GM12875 (cell line): ENCODE measurements around the gene PDS5B.

Source experiments
- H3K4me3 ChIP-seq: one replicate; pipeline ENCODE4 v1.5.1; 2011; ENCODE audit warnings: low read depth, low read length, control low read depth
- CTCF ChIP-seq: IDR thresholded peaks from 2 replicates; pipeline ENCODE4 v1.5.1; 2011; ENCODE audit warnings: low read depth, mild to moderate bottlenecking, control low read depth, inconsistent platforms, low read length, moderate library complexity, borderline replicate concordance; ENCODE audit not compliant: insufficient read depth

Gene PDS5B

GRCh38 chr13:32748305-32748704 lies 162.1 kb downstream of the PDS5B start:
- no peak overlapping the region for H3K4me3 ChIP-seq
- TF ChIP-seq CTCF: no peak

GRCh38 chr13:32751340-32751739 lies 165.1 kb downstream of the PDS5B start:
- no peak for TF ChIP-seq CTCF
- no peak overlapping the region for H3K4me3 ChIP-seq

GRCh38 chr13:32752311-32752710 lies 166.1 kb downstream of the PDS5B start:
- TF ChIP-seq CTCF: no peak
- H3K4me3 ChIP-seq: no peak overlapping the region

- TF ChIP-seq CTCF: no peak
These were observed 166.8 kb downstream of the PDS5B start for GRCh38 chr13:32752997-32753606.

DNA sequence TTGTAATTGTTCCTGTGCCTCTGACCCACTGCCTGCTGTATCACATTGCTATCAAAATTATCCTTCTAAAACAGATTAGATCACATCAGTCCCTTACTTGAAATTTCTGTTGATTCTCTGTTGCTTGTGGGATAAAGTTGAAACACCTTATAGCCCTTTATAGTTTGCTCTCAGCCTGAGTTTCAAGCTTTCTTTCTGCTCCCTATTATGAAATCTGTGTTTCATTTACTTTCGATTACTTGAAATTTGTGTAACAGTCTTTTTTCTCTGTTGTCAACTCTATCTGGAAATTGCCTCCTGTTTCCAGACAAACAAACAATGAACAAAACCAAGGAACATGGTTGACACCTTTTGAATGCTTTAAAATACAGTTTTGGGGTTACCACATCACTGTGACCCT lies 167.9 kb downstream of the PDS5B start:
- H3K4me3 ChIP-seq: no peak overlapping the region
- TF ChIP-seq CTCF: no peak

More at GRCh38 chr13:32752997-32753606, 166.8 kb downstream of the PDS5B start:
- no peak overlapping the region for H3K4me3 ChIP-seq

DNA sequence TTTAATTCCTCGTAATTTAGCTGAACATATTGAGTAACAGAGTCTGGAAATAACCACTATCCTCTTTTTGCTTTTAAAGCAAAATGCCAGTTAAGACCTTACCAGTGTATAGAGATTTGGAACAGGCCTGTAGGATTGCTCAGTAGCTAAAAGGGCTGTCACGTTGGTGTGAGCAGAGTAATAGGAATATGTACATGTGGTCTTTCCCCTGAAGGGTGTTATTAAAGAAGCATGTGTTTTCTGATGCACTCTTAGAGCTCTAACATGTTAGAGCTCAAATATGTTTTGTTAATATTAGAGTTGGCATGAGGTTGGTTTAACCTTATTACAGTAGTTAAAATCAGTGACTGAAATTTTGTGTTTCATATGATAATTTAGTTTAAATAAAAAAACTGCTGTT lies 172.9 kb downstream of the PDS5B start:
- H3K4me3 ChIP-seq: no peak overlapping the region
- no peak for TF ChIP-seq CTCF

GRCh38 chr13:32761472-32761871 lies 175.2 kb downstream of the PDS5B start:
- no peak overlapping the region for H3K4me3 ChIP-seq
- no peak for TF ChIP-seq CTCF
